Measurements from ENCODE around the gene ZC2HC1C. TPM values are rescaled to one million over a fixed set of nuclear protein-coding genes. Genes with fewer than 3 reads are reported as not detected.

ZC2HC1C gene
- total RNA-seq, 1 donor from 2014 or later, result 7.5 TPM

- peaks cover 40% of the 10 kb centered on the region for H3K36me3 Mint-ChIP-seq (ENCODE audit: insufficient read depth)
- H3K9me3 Mint-ChIP-seq (ENCODE audit: low read depth), result no peaks in the 10 kb centered on the region
- H3K4me3 Mint-ChIP-seq (ENCODE audit: low read depth), result no peak overlapping the region
- no peaks in the 10 kb centered on the region for H3K27me3 Mint-ChIP-seq
- TF ChIP-seq CTCF (IDR thresholded peaks at IDR 0.05; ENCODE audit: unreplicated experiment), result no peak
- no peaks in the 10 kb centered on the region for H3K4me1 Mint-ChIP-seq (ENCODE audit: low read depth)
- DNase-seq (ENCODE audit: low spot score, unreplicated experiment), result no peak
- no peak overlapping the region for H3K27ac Mint-ChIP-seq
Measured at GRCh38 chr14:75109877-75110276, 40.4 kb downstream of the ZC2HC1C start.

- Mint-ChIP-seq H3K4me3 (ENCODE audit: low read depth) (no peak overlapping the region), H3K27ac (no peak overlapping the region), H3K27me3 (no peaks in the 10 kb centered on the region), H3K9me3 (ENCODE audit: low read depth) (no peaks in the 10 kb centered on the region), H3K4me1 (ENCODE audit: low read depth) (no peaks in the 10 kb centered on the region), H3K36me3 (ENCODE audit: insufficient read depth) (peaks cover 30% of the 10 kb centered on the region)
- TF ChIP-seq CTCF (IDR thresholded peaks at IDR 0.05; ENCODE audit: unreplicated experiment), result no peak
- DNase-seq (ENCODE audit: low spot score, unreplicated experiment), result no peak
Measured at GRCh38 chr14:75113932-75114539, 44.6 kb downstream of the ZC2HC1C start.

GRCh38 chr14:75119056-75119455, 49.6 kb downstream of the ZC2HC1C start:
- TF ChIP-seq CTCF (IDR thresholded peaks at IDR 0.05; ENCODE audit: unreplicated experiment), result no peak
- no peaks in the 10 kb centered on the region for H3K4me1 Mint-ChIP-seq (ENCODE audit: low read depth)
- H3K4me3 Mint-ChIP-seq (ENCODE audit: low read depth), result no peak overlapping the region
- H3K36me3 Mint-ChIP-seq (ENCODE audit: insufficient read depth), result peaks cover 12% of the 10 kb centered on the region
- H3K27ac Mint-ChIP-seq, result no peak overlapping the region
- no peaks in the 10 kb centered on the region for H3K9me3 Mint-ChIP-seq (ENCODE audit: low read depth)
- no peak for DNase-seq (ENCODE audit: low spot score, unreplicated experiment)
- H3K27me3 Mint-ChIP-seq, result no peaks in the 10 kb centered on the region

- no peak overlapping the region for H3K27ac Mint-ChIP-seq
- H3K9me3 Mint-ChIP-seq (ENCODE audit: low read depth), result no peaks in the 10 kb centered on the region
- no peak for TF ChIP-seq CTCF (IDR thresholded peaks at IDR 0.05; ENCODE audit: unreplicated experiment)
- H3K27me3 Mint-ChIP-seq, result no peaks in the 10 kb centered on the region
- no peak overlapping the region for H3K4me3 Mint-ChIP-seq (ENCODE audit: low read depth)
- no peak for DNase-seq (ENCODE audit: low spot score, unreplicated experiment)
- peaks cover 5% of the 10 kb centered on the region for H3K4me1 Mint-ChIP-seq (ENCODE audit: low read depth)
- peaks cover 9% of the 10 kb centered on the region for H3K36me3 Mint-ChIP-seq (ENCODE audit: insufficient read depth)
Measured at GRCh38 chr14:75120541-75121291, 51.3 kb downstream of the ZC2HC1C start.

GRCh38 chr14:75121552-75121951, 52.1 kb downstream of the ZC2HC1C start:
- TF ChIP-seq CTCF (IDR thresholded peaks at IDR 0.05; ENCODE audit: unreplicated experiment), result no peak
- peaks cover 7% of the 10 kb centered on the region for H3K36me3 Mint-ChIP-seq (ENCODE audit: insufficient read depth)
- H3K27me3 Mint-ChIP-seq, result no peaks in the 10 kb centered on the region

More at GRCh38 chr14:75121552-75121951, 52.1 kb downstream of the ZC2HC1C start:
- DNase-seq (ENCODE audit: low spot score, unreplicated experiment), result no peak
- peaks cover 11% of the 10 kb centered on the region for H3K4me1 Mint-ChIP-seq (ENCODE audit: low read depth)
- H3K27ac Mint-ChIP-seq, result no peak overlapping the region
- no peaks in the 10 kb centered on the region for H3K9me3 Mint-ChIP-seq (ENCODE audit: low read depth)
- H3K4me3 Mint-ChIP-seq (ENCODE audit: low read depth), result no peak overlapping the region

Data from progenitor cell of endocrine pancreas (in vitro differentiated cells).